ENCODE data around the gene CNTN5. TPM values are rescaled to one million over a fixed set of nuclear protein-coding genes. Genes with fewer than 3 reads are reported as not detected.

Gene CNTN5
- total RNA-seq, 3 donors from 2014 or later (not counting 1 experiment from before 2014, with no cell fraction given), result not detected

DNA sequence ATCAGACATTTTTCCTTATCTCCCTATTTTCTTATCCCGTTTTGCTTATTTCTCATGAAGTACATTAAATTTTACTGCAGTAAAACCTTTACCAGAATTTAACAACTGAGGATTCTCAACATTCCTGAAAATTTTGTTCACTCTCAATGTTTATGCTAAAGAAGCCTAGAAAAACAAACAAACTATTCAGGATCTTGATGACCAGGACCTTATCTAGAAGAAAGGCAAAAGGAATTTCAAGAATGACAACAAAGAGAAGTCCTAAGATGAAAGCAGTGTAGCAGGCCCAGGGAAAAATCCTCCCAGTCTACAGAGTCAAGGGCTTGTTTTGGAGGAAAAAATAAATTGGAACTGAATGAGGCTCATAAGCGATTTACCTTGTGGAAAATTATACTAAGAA lies 1383.1 kb downstream of the CNTN5 start:
- Histone ChIP-seq H3K36me3 (ENCODE audit: control insufficient read depth, insufficient read depth, low read length) (no peaks in the 10 kb centered on the region), H3K9me3 (ENCODE audit: control insufficient read depth, insufficient read depth, low read length) (no peaks in the 10 kb centered on the region), H3K4me1 (ENCODE audit: control insufficient read depth, insufficient read depth, low read length) (no peaks in the 10 kb centered on the region), H3K27me3 (ENCODE audit: control insufficient read depth, insufficient read depth, low read length) (no peaks in the 10 kb centered on the region), H3K27ac (ENCODE audit: low read length) (no peak overlapping the region), H3K4me3 (ENCODE audit: low read length) (no peak overlapping the region)
- H3K4me1 Mint-ChIP-seq, result no peaks in the 10 kb centered on the region
- H3K27ac Mint-ChIP-seq, result no peak overlapping the region
- TF ChIP-seq, protein P1, sequence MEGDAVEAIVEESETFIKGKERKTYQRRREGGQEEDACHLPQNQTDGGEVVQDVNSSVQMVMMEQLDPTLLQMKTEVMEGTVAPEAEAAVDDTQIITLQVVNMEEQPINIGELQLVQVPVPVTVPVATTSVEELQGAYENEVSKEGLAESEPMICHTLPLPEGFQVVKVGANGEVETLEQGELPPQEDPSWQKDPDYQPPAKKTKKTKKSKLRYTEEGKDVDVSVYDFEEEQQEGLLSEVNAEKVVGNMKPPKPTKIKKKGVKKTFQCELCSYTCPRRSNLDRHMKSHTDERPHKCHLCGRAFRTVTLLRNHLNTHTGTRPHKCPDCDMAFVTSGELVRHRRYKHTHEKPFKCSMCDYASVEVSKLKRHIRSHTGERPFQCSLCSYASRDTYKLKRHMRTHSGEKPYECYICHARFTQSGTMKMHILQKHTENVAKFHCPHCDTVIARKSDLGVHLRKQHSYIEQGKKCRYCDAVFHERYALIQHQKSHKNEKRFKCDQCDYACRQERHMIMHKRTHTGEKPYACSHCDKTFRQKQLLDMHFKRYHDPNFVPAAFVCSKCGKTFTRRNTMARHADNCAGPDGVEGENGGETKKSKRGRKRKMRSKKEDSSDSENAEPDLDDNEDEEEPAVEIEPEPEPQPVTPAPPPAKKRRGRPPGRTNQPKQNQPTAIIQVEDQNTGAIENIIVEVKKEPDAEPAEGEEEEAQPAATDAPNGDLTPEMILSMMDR (IDR thresholded peaks at IDR 0.05), result no peak
- 52% methylated on average over 1 of the region's 2 CpGs for WGBS (ENCODE audit: insufficient coverage)
- H3K4me3 Mint-ChIP-seq, result no peak overlapping the region
- no peak for DNase-seq
- no peaks in the 10 kb centered on the region for H3K27me3 Mint-ChIP-seq (ENCODE audit: low read depth in 2 of 2)
- no peak for ATAC-seq
- intact Hi-C loops (cut with micrococcal nuclease), result no loop called here
- H3K9me3 Mint-ChIP-seq, result peaks cover 20 to 32% of the 10 kb centered on the region in 2 donors
- peaks cover 17% of the 10 kb centered on the region for H3K36me3 Mint-ChIP-seq

GRCh38 chr11:100404907-100405306 lies 1384.2 kb downstream of the CNTN5 start:
- Mint-ChIP-seq H3K27me3 (ENCODE audit: low read depth in 2 of 2) (no peaks in the 10 kb centered on the region), H3K27ac (no peak overlapping the region), H3K9me3 (peaks cover 16 to 30% of the 10 kb centered on the region in 2 donors), H3K36me3 (peaks cover 19% of the 10 kb centered on the region), H3K4me3 (no peak overlapping the region), H3K4me1 (no peaks in the 10 kb centered on the region)
- H3K27ac ChIP-seq (ENCODE audit: low read length), result no peak overlapping the region
- TF ChIP-seq, protein P1 (IDR thresholded peaks at IDR 0.05), result no peak
- no peaks in the 10 kb centered on the region for H3K36me3 ChIP-seq (ENCODE audit: control insufficient read depth, insufficient read depth, low read length)
- intact Hi-C loops (cut with micrococcal nuclease), result no loop called here
- 75% methylated on average over 10 of the region's 10 CpGs for WGBS (ENCODE audit: insufficient coverage)
- H3K4me1 ChIP-seq (ENCODE audit: control insufficient read depth, insufficient read depth, low read length), result no peaks in the 10 kb centered on the region
- ATAC-seq (no peak), DNase-seq (no peak)
- no peaks in the 10 kb centered on the region for H3K27me3 ChIP-seq (ENCODE audit: control insufficient read depth, insufficient read depth, low read length)
- H3K4me3 ChIP-seq (ENCODE audit: low read length), result no peak overlapping the region
- no peaks in the 10 kb centered on the region for H3K9me3 ChIP-seq (ENCODE audit: control insufficient read depth, insufficient read depth, low read length)
